ENCODE measurements around the gene COL9A1.

DNA sequence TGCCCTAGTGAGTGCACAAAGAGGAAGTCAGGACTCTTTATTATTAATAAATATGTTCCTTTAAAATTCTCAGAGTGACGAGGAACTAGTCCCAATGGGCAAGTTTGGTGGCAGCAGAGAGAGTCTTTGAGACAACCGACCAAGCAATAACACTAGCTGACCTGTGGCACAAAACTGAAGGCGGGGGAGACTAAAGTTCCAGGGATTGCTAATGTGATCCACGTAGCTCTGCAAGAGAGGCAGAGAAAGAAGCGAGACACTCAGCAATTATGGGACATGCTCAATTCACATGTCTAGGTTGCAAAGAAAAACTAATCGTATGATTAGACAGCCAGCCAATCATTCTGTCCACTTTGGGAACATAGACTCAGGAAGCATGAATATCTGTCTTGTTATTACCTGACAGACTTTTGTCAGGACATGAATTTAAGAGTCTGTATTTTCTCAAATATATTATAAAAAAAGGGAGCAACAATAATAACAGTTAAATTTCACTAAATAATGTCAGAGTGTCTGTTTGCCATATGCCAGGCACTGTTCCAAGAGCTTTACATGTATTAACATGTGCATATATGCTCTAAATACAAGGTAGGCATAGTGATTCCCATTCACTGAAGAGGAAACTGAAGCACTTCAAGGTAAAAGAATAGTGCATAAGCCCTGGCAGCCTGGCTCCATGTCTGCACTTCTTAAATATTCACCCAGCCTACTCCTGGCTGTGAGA lies 81.0 kb downstream of the COL9A1 start:
- TF ChIP-seq CTCF (IDR thresholded peaks at IDR 0.05): no peak
- TF ChIP-seq EZH2 (IDR thresholded peaks at IDR 0.05; ENCODE audit: borderline replicate concordance, insufficient read depth, low read depth, low read length, poor library complexity, severe bottlenecking): no peak

All from B cell (primary cell).